ENCODE data around the gene POLN. TPM values are rescaled to one million over a fixed set of nuclear protein-coding genes. Genes with fewer than 3 reads are reported as not detected.

POLN gene
- total and polyA plus RNA-seq, 8 donors = 0.29 to 5.1 (median 1.4) TPM; not detected in 2

DNA sequence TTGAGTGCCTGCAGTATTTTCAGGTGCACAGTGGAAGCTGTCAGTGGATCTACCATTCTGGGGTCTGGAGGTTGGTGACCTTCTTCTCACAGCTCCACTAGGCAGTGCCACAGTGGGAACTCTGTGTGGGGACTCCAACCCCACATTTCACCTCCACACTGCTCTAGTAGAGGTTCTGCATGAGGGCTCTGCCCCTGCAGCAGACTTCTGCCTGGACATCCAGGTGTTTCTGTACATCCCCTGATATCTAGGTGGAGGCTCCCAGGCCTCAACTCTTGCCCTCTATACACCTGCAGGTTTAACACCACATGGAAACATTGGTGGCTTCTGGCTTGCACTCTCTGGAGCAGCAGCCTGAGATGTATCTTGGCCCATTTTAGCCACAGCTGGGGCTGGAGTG lies 216.1 kb downstream of the POLN start:
- Histone ChIP-seq H3K27ac (no peak overlapping the region), H3K9me3 (peaks cover 0 to 8% (median 0%) of the 10 kb centered on the region in 4 donors), H3K4me3 (no peak overlapping the region), H3K27me3 (peaks cover 0 to 31% (median 9%) of the 10 kb centered on the region in 3 donors), H3K4me1 (no peaks in the 10 kb centered on the region), H3K36me3 (no peaks in the 10 kb centered on the region)
- DNase-seq = no peak
- intact Hi-C loops (cut with DNase I; ENCODE audit: low total_unique reads) = no loop called here
- TF ChIP-seq EP300 (IDR thresholded peaks at IDR 0.05) = no peak
- TF ChIP-seq, protein P1, sequence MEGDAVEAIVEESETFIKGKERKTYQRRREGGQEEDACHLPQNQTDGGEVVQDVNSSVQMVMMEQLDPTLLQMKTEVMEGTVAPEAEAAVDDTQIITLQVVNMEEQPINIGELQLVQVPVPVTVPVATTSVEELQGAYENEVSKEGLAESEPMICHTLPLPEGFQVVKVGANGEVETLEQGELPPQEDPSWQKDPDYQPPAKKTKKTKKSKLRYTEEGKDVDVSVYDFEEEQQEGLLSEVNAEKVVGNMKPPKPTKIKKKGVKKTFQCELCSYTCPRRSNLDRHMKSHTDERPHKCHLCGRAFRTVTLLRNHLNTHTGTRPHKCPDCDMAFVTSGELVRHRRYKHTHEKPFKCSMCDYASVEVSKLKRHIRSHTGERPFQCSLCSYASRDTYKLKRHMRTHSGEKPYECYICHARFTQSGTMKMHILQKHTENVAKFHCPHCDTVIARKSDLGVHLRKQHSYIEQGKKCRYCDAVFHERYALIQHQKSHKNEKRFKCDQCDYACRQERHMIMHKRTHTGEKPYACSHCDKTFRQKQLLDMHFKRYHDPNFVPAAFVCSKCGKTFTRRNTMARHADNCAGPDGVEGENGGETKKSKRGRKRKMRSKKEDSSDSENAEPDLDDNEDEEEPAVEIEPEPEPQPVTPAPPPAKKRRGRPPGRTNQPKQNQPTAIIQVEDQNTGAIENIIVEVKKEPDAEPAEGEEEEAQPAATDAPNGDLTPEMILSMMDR (IDR thresholded peaks at IDR 0.05) = no peak
- no peak for TF ChIP-seq POLR2AphosphoS5 (IDR thresholded peaks at IDR 0.05)
- TF ChIP-seq POLR2A (IDR thresholded peaks at IDR 0.05) = no peak

DNA sequence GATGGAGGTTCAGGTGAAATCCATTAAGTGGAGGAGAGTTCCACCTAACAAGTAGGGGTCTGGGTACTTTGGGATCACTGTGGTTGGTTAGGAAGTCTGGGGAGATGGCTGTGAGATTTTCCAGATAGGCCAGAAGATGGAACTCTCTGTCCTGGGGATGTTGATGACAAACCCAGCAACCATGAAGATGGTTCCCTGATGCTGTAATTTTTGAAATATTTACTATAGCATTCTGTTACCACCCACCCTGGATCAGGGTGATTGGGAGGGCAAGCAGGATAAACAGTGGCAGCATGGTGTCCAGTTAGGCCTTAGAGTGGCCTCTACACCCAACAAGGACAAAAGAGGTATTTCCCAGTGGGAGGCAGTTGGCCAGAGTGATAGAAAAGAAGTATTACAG lies 217.2 kb downstream of the POLN start:
- no peaks in the 10 kb centered on the region for H3K4me1 ChIP-seq
- peaks cover 0 to 33% (median 9%) of the 10 kb centered on the region in 3 donors for H3K27me3 ChIP-seq
- no peak for DNase-seq
- no peaks in the 10 kb centered on the region for H3K36me3 ChIP-seq
- H3K4me3 ChIP-seq = no peak overlapping the region
- peaks cover 0 to 8% (median 0%) of the 10 kb centered on the region in 4 donors for H3K9me3 ChIP-seq
- TF ChIP-seq POLR2A (IDR thresholded peaks at IDR 0.05) (no peak), POLR2AphosphoS5 (IDR thresholded peaks at IDR 0.05) (no peak), EP300 (IDR thresholded peaks at IDR 0.05) (no peak)
- TF ChIP-seq, protein P1 (IDR thresholded peaks at IDR 0.05) = no peak
- intact Hi-C loops (cut with DNase I; ENCODE audit: low total_unique reads) = no loop called here
- H3K27ac ChIP-seq = no peak overlapping the region

Small RNAs within 50 kb of the gene (small RNA-seq; reads per million reads assigned to genes)
- gene COX6B1P5 = 0 reads per million in 4 donors

Other genes starting within 250 kb of the POLN start
- 10 to 100 TPM in 4 of 5 donors, 1 to 10 TPM in 1; 5.8 to 82.9 (median 21.0) TPM for gene NELFA, start 233.1 kb downstream of the POLN start, total RNA-seq
- gene NELFA, start 233.1 kb downstream of the POLN start, polyA plus RNA-seq = 10 to 100 TPM; 13.6 to 28.5 (median 15.5) TPM
- under 1 TPM in 1 of 5 donors, not detected in 4; 0.73 TPM for gene NAT8L, start 182.8 kb downstream of the POLN start, total RNA-seq
- gene NAT8L, start 182.8 kb downstream of the POLN start, polyA plus RNA-seq = under 1 TPM; 0.31 to 0.55 (median 0.46) TPM
- gene HAUS3, start within 50 bp of the POLN start, total RNA-seq = 10 to 100 TPM in 4 of 5 donors, 1 to 10 TPM in 1; 7.6 to 37.4 (median 17.5) TPM
- 1 to 10 TPM; 5.5 to 7.4 (median 6.8) TPM for gene HAUS3, start within 50 bp of the POLN start, polyA plus RNA-seq
- gene MXD4, start 20.0 kb upstream of the POLN start, total RNA-seq = 100 to 1,000 TPM in 1 of 5 donors, 10 to 100 TPM in 4; 22.8 to 114 (median 48.7) TPM
- gene MXD4, start 20.0 kb upstream of the POLN start, polyA plus RNA-seq = 10 to 100 TPM; 19.1 to 49.4 (median 30.1) TPM
- 10 to 100 TPM in 3 of 5 donors, 1 to 10 TPM in 2; 5.1 to 88.8 (median 16.9) TPM for gene ZFYVE28, start 176.5 kb upstream of the POLN start, total RNA-seq
- 1 to 10 TPM; 4.9 to 6.5 (median 5.3) TPM for gene ZFYVE28, start 176.5 kb upstream of the POLN start, polyA plus RNA-seq
- gene CFAP99, start 176.8 kb upstream of the POLN start, total RNA-seq = 1 to 10 TPM in 1 of 5 donors, under 1 TPM in 2, not detected in 2; 0.45 to 1.4 (median 0.92) TPM
- under 1 TPM in 2 of 3 donors, not detected in 1; 0.05 to 0.62 TPM for gene CFAP99, start 176.8 kb upstream of the POLN start, polyA plus RNA-seq
- gene RNF4, start 227.0 kb upstream of the POLN start, total RNA-seq = 10 to 100 TPM in 4 of 5 donors, 1 to 10 TPM in 1; 5.3 to 75.2 (median 42.9) TPM
- gene RNF4, start 227.0 kb upstream of the POLN start, polyA plus RNA-seq = 10 to 100 TPM; 15.3 to 29.3 (median 28.8) TPM

Data from stomach (tissue), 9 donors.